Hematopoietic multipotent progenitor cell treated with erythropoietin and hydrocortisone succinate and interleukin-3 and kit ligand, for 4 days (in vitro differentiated cells): ENCODE data around the gene NOP16.

Experiments
- DNase-seq: peaks from one replicate; pipeline ENCODE4 v3.0.0-alpha.2; 2015

The NOP16 gene

GRCh38 chr5:176388444-176389134 is at the start of gene NOP16, which contains the start of gene HIGD2A:
NOP16 (minus strand) TSS chr5:176388598; CDS start chr5:176388539, 59 bp downstream.
HIGD2A (plus strand) TSS chr5:176388751; CDS start chr5:176388820, 69 bp downstream.
- DNase-seq, result peak; percentile 100

- peak; percentile 70 for DNase-seq
These were observed 48.3 kb upstream of the NOP16 start for GRCh38 chr5:176436656-176437055.

GRCh38 chr5:176432707-176433106 is 44.3 kb upstream of the NOP16 start:
- no peak for DNase-seq

GRCh38 chr5:176429972-176430371 is 41.6 kb upstream of the NOP16 start:
- peak; percentile 34 for DNase-seq

- no peak for DNase-seq
These were observed 39.6 kb upstream of the NOP16 start for GRCh38 chr5:176427971-176428370.

GRCh38 chr5:176426876-176427275 is 38.5 kb upstream of the NOP16 start:
- no peak for DNase-seq

GRCh38 chr5:176425791-176426190 is 37.4 kb upstream of the NOP16 start:
- DNase-seq, result no peak

GRCh38 chr5:176425138-176425537 is 36.7 kb upstream of the NOP16 start:
- DNase-seq, result no peak

- no peak for DNase-seq
These were observed 35.8 kb upstream of the NOP16 start for GRCh38 chr5:176424181-176424580.

GRCh38 chr5:176420972-176421544 is 32.7 kb upstream of the NOP16 start:
- DNase-seq, result no peak

- no peak for DNase-seq
These were observed 31.7 kb upstream of the NOP16 start for GRCh38 chr5:176420086-176420485.

- DNase-seq, result no peak
These were observed 29.9 kb upstream of the NOP16 start for GRCh38 chr5:176418251-176418650.

- no peak for DNase-seq
These were observed 28.6 kb upstream of the NOP16 start for GRCh38 chr5:176416965-176417364.

- peak; percentile 92 for DNase-seq
These were observed 27.8 kb upstream of the NOP16 start, which contains the start of gene CLTB for GRCh38 chr5:176415952-176416924. CLTB (minus strand) TSS chr5:176416539; CDS start chr5:176416363, 176 bp downstream.

GRCh38 chr5:176415240-176415951 is 27.0 kb upstream of the NOP16 start:
- DNase-seq, result no peak

GRCh38 chr5:176414704-176415103 is 26.3 kb upstream of the NOP16 start:
- DNase-seq, result no peak

GRCh38 chr5:176413709-176414191 is 25.4 kb upstream of the NOP16 start:
- DNase-seq, result no peak

GRCh38 chr5:176413255-176413565 is 24.8 kb upstream of the NOP16 start:
- no peak for DNase-seq

GRCh38 chr5:176412517-176413254 is 24.3 kb upstream of the NOP16 start:
- no peak for DNase-seq

GRCh38 chr5:176410486-176411180 is 22.2 kb upstream of the NOP16 start:
- no peak for DNase-seq

- DNase-seq, result no peak
These were observed 21.4 kb upstream of the NOP16 start for GRCh38 chr5:176409765-176410164.
